ENCODE results near the gene NSG2.

DNA sequence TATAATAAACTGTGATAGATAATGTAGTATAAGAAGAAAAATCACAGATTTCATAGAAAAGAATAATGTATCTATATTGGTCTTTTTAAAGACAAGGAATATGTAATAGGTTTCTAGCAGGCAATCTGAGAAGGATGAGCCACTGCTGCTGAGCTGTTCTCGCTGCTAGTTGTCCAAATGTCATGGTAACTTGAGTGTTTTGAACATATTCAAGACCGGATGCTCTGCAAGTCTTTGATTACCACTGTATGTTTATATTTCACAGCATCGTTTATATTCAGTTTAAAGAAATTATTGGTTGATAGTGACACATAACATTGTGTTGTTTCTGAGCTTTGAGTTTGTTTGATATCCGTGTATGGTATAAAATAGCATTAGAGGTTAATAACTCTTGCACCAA, 47.0 kb upstream of the NSG2 start:
- TF ChIP-seq POLR2A (IDR thresholded peaks at IDR 0.05; ENCODE audit: low read depth, low read length) (no peak), MAFK (IDR thresholded peaks at IDR 0.05; ENCODE audit: low read depth, low read length) (no peak)
- TF ChIP-seq, protein P1, sequence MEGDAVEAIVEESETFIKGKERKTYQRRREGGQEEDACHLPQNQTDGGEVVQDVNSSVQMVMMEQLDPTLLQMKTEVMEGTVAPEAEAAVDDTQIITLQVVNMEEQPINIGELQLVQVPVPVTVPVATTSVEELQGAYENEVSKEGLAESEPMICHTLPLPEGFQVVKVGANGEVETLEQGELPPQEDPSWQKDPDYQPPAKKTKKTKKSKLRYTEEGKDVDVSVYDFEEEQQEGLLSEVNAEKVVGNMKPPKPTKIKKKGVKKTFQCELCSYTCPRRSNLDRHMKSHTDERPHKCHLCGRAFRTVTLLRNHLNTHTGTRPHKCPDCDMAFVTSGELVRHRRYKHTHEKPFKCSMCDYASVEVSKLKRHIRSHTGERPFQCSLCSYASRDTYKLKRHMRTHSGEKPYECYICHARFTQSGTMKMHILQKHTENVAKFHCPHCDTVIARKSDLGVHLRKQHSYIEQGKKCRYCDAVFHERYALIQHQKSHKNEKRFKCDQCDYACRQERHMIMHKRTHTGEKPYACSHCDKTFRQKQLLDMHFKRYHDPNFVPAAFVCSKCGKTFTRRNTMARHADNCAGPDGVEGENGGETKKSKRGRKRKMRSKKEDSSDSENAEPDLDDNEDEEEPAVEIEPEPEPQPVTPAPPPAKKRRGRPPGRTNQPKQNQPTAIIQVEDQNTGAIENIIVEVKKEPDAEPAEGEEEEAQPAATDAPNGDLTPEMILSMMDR (conservative IDR thresholded peaks at IDR 0.05; ENCODE audit: low read depth, low read length), result no peak
- TF ChIP-seq, protein P2, sequence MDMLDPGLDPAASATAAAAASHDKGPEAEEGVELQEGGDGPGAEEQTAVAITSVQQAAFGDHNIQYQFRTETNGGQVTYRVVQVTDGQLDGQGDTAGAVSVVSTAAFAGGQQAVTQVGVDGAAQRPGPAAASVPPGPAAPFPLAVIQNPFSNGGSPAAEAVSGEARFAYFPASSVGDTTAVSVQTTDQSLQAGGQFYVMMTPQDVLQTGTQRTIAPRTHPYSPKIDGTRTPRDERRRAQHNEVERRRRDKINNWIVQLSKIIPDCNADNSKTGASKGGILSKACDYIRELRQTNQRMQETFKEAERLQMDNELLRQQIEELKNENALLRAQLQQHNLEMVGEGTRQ (IDR thresholded peaks at IDR 0.05; ENCODE audit: low read depth, low read length), result no peak
